Epithelial cell of esophagus (primary cell): Measurements from ENCODE around the gene STN1.

ENCODE experiments used
- DNase-seq: peaks from one replicate; pipeline ENCODE4 v3.0.0; 2010; ENCODE audit warnings: low read depth
- H3K4me3 ChIP-seq: 2 replicates; pipeline ENCODE4 v1.5.1; 2011; ENCODE audit warnings: mild to moderate bottlenecking, low read length, control low read depth
- CTCF ChIP-seq: IDR thresholded peaks from 2 replicates; pipeline ENCODE4 v1.5.1; 2011; ENCODE audit warnings: low read depth, mild to moderate bottlenecking, low read length, control low read depth, inconsistent platforms; ENCODE audit not compliant: insufficient read depth; ENCODE audit errors: missing control alignments

Gene STN1

DNA sequence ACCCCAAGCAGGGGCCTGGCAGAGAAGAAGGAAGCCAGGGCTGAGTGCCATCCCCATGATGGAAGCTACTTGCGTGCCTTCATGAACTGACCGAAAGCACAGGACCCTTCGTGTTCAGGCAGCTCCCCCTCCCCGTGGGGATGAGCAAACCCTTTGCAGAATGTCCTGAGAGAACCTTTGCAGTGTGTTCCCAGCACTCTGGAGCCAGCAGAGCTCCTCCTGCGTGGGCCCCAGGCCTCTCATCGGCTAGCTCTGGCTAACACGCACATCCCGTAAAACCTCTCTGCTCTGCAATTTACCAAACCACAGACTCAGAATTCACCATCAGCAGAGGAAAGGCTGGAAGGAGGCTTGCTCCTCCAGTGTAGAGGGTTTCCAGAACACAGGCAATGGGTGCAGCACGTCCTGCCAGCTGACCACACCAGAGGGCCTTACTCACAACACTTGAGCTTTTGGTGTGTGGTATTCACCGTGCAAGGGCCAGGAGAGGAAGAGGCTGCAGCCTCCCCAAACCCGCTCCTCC lies 65.7 kb downstream of the STN1 start:
- no peak for DNase-seq
- peak overlapping the region; percentile 94 for H3K4me3 ChIP-seq
- no peak for TF ChIP-seq CTCF

GRCh38 chr10:103851261-103851660 lies 66.7 kb downstream of the STN1 start:
- DNase-seq = no peak
- peak overlapping the region; percentile 0 for H3K4me3 ChIP-seq
- no peak for TF ChIP-seq CTCF

DNA sequence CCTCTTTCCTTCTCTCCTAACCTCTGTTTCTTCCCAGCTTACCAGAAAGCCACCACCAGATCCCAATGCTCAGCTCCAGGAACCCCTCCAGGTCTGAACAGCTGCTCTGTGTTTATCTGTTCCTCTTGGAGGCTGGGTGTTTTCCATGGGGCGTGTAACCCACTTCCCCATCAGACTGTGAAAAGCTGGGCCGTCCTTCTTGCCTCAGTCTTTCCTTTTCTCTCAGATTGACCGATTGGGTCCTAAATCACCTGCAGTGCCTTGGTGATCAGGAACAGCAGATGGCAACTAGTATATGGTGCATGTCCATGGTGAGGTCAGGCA lies 67.5 kb downstream of the STN1 start:
- H3K4me3 ChIP-seq = peak overlapping the region; percentile 21
- TF ChIP-seq CTCF = no peak
- DNase-seq = no peak

DNA sequence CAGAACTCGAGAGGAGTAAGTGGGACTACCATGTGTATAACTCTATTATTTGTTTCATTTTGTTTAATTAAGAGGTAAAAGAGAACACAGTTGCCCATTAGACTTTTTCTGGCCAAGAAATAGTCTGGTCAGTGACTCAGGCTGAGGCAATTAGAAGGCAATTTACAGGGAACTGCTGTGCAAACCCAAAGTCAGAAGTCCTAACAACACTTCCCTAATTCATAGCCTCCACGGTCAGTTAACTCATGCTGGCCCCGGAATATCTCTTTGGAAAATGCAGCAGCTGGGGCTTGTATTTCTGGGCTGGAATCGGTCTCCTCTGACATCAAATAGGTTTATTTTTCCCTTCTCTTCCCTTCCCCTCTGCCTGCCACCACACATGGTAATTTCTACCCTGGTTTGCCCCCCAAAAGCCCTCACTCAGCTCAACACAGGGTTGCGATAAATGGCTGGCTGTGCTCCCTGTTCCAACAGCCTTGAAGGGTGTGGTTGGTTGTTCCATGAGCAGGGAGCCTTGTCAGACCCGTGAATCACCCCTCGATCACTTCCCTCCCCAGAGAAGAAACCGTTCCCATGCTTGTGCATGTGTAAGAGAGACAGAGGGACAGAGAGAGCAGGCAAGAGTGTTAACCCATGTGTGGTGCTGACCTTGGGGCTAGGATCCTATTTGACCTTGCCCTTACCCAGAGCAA lies 68.0 kb downstream of the STN1 start:
- peak; percentile 90 for DNase-seq
- H3K4me3 ChIP-seq = peak overlapping the region; percentile 21

GRCh38 chr10:103849212-103849877 lies 68.6 kb downstream of the STN1 start:
- DNase-seq = no peak
- no peak overlapping the region for H3K4me3 ChIP-seq
- no peak for TF ChIP-seq CTCF

More for the DNA sequence above, 68.0 kb downstream of the STN1 start:
- no peak for TF ChIP-seq CTCF

- no peak for DNase-seq
- no peak overlapping the region for H3K4me3 ChIP-seq
- peak; percentile 24 for TF ChIP-seq CTCF
Observed at GRCh38 chr10:103847909-103848468, 70.0 kb downstream of the STN1 start.
